ENCODE measurements around the gene KRT37. TPM values are rescaled to one million over a fixed set of nuclear protein-coding genes. Genes with fewer than 3 reads are reported as not detected.

Gene KRT37
- total RNA-seq, 1 experiment from 2014 or later: not detected

Small RNA genes within 50 kb of the gene (small RNA-seq; reads per million reads assigned to genes)
- 1.9 reads per million, percentile 82 among the genes with 10 or more reads in this experiment for gene RNU2-32P

Other genes with a start within 250 kb of the KRT37 start
- not detected in 2 replicates for gene KRTAP4-2, start 246.4 kb downstream of the KRT37 start, total RNA-seq (2014; rRNA removed; shearing (Covaris generic))
- gene KRTAP4-1, start 239.7 kb downstream of the KRT37 start, total RNA-seq (2014; rRNA removed; shearing (Covaris generic)): not detected in 2 replicates
- gene KRTAP9-1, start 234.7 kb downstream of the KRT37 start, total RNA-seq (2014; rRNA removed; shearing (Covaris generic)): not detected in 2 replicates
- not detected in 2 replicates for gene KRTAP9-2, start 197.9 kb downstream of the KRT37 start, total RNA-seq (2014; rRNA removed; shearing (Covaris generic))
- not detected in 2 replicates for gene KRTAP9-3, start 192.1 kb downstream of the KRT37 start, total RNA-seq (2014; rRNA removed; shearing (Covaris generic))
- not detected in 2 replicates for gene KRTAP9-8, start 186.6 kb downstream of the KRT37 start, total RNA-seq (2014; rRNA removed; shearing (Covaris generic))
- gene KRTAP9-4, start 174.9 kb downstream of the KRT37 start, total RNA-seq (2014; rRNA removed; shearing (Covaris generic)): not detected in 2 replicates
- not detected in 2 replicates for gene KRTAP9-9, start 169.2 kb downstream of the KRT37 start, total RNA-seq (2014; rRNA removed; shearing (Covaris generic))
- gene KRTAP9-6, start 159.2 kb downstream of the KRT37 start, total RNA-seq (2014; rRNA removed; shearing (Covaris generic)): not detected in 2 replicates
- gene KRTAP9-7, start 148.9 kb downstream of the KRT37 start, total RNA-seq (2014; rRNA removed; shearing (Covaris generic)): not detected in 2 replicates
- not detected in 2 replicates for gene KRTAP29-1, start 121.7 kb downstream of the KRT37 start, total RNA-seq (2014; rRNA removed; shearing (Covaris generic))
- gene KRTAP16-1, start 115.3 kb downstream of the KRT37 start, total RNA-seq (2014; rRNA removed; shearing (Covaris generic)): not detected in 2 replicates
- not detected in 2 replicates for gene KRTAP17-1, start 108.9 kb downstream of the KRT37 start, total RNA-seq (2014; rRNA removed; shearing (Covaris generic))
- not detected in 2 replicates for gene KRT33A, start 73.8 kb downstream of the KRT37 start, total RNA-seq (2014; rRNA removed; shearing (Covaris generic))
- not detected in 2 replicates for gene KRT33B, start 54.8 kb downstream of the KRT37 start, total RNA-seq (2014; rRNA removed; shearing (Covaris generic))
- gene KRT34, start 42.3 kb downstream of the KRT37 start, total RNA-seq (2014; rRNA removed; shearing (Covaris generic)): 0.80 and 1.2 TPM in 2 replicates
- not detected in 2 replicates for gene KRT31, start 27.0 kb downstream of the KRT37 start, total RNA-seq (2014; rRNA removed; shearing (Covaris generic))
- gene KRT38, start 16.4 kb upstream of the KRT37 start, total RNA-seq (2014; rRNA removed; shearing (Covaris generic)): not detected in 2 replicates
- not detected in 2 replicates for gene KRT32, start 42.8 kb upstream of the KRT37 start, total RNA-seq (2014; rRNA removed; shearing (Covaris generic))
- not detected in 2 replicates for gene KRT35, start 56.6 kb upstream of the KRT37 start, total RNA-seq (2014; rRNA removed; shearing (Covaris generic))
- not detected in 2 replicates for gene KRT36, start 65.3 kb upstream of the KRT37 start, total RNA-seq (2014; rRNA removed; shearing (Covaris generic))
- gene KRT13, start 81.0 kb upstream of the KRT37 start, total RNA-seq (2014; rRNA removed; shearing (Covaris generic)): not detected in 2 replicates
- gene KRT15, start 94.3 kb upstream of the KRT37 start, total RNA-seq (2014; rRNA removed; shearing (Covaris generic)): 6.8 and 10.9 TPM in 2 replicates
- 0.13 and 0.72 TPM in 2 replicates for gene KRT19, start 103.7 kb upstream of the KRT37 start, total RNA-seq (2014; rRNA removed; shearing (Covaris generic))
- gene KRT9, start 147.5 kb upstream of the KRT37 start, total RNA-seq (2014; rRNA removed; shearing (Covaris generic)): not detected in 2 replicates
- 0.05 TPM in 1 of 2 replicates, not detected in the other for gene KRT14, start 162.3 kb upstream of the KRT37 start, total RNA-seq (2014; rRNA removed; shearing (Covaris generic))
- gene KRT16, start 188.2 kb upstream of the KRT37 start, total RNA-seq (2014; rRNA removed; shearing (Covaris generic)): not detected in 2 replicates
- 0.72 and 1.6 TPM in 2 replicates for gene KRT17, start 200.0 kb upstream of the KRT37 start, total RNA-seq (2014; rRNA removed; shearing (Covaris generic))

Data from HT1080 (cell line).